Activated naive CD8-positive, alpha-beta T cell treated with anti-CD3 and anti-CD28 coated beads, Interleukin-2, amount 50 U/mL, for 24 hours (primary cell): ENCODE results near the gene CCT7.

Experiments used
- ATAC-seq: fragments of 150-1000 bp; cut with Tn5 transposase; one replicate; pipeline ENCODE4 v1.10.0; 2021
- DNase-seq: peaks from one replicate; pipeline ENCODE4 v3.0.0; 2021
- H3K27ac Mint-ChIP-seq: one replicate; pipeline ENCODE4 v1.8.0; 2021; ENCODE audit warnings: mild to moderate bottlenecking, mixed read lengths
- H3K27me3 Mint-ChIP-seq: one replicate; pipeline ENCODE4 v1.8.0; 2021; ENCODE audit warnings: mixed read lengths
- H3K36me3 Mint-ChIP-seq: one replicate; pipeline ENCODE4 v1.8.0; 2021; ENCODE audit warnings: low read depth, mixed read lengths
- H3K4me1 Mint-ChIP-seq: one replicate; pipeline ENCODE4 v1.8.0; 2021; ENCODE audit warnings: mixed read lengths
- H3K4me3 Mint-ChIP-seq: one replicate; pipeline ENCODE4 v1.8.0; 2021; ENCODE audit warnings: mild to moderate bottlenecking, moderate library complexity, mixed read lengths
- H3K9me3 Mint-ChIP-seq: one replicate; pipeline ENCODE4 v1.8.0; 2021; ENCODE audit warnings: mixed read lengths

CCT7 gene

GRCh38 chr2:73264783-73265182 is 30.7 kb downstream of the CCT7 start:
- peaks cover 21% of the 10 kb centered on the region for H3K36me3 Mint-ChIP-seq
- ATAC-seq (no peak), DNase-seq (no peak)
- no peaks in the 10 kb centered on the region for H3K9me3 Mint-ChIP-seq
- H3K4me3 Mint-ChIP-seq: no peak overlapping the region
- H3K27ac Mint-ChIP-seq: no peak overlapping the region
- H3K4me1 Mint-ChIP-seq: peaks cover 8% of the 10 kb centered on the region
- H3K27me3 Mint-ChIP-seq: no peaks in the 10 kb centered on the region

- Mint-ChIP-seq H3K4me1 (peaks cover 11% of the 10 kb centered on the region), H3K36me3 (peaks cover 24% of the 10 kb centered on the region), H3K27me3 (no peaks in the 10 kb centered on the region), H3K9me3 (no peaks in the 10 kb centered on the region), H3K27ac (no peak overlapping the region), H3K4me3 (no peak overlapping the region)
- ATAC-seq (no peak), DNase-seq (no peak)
Observed at GRCh38 chr2:73265298-73266060, 31.4 kb downstream of the CCT7 start.

- H3K27ac Mint-ChIP-seq: no peak overlapping the region
- DNase-seq: no peak
- peaks cover 11% of the 10 kb centered on the region for H3K4me1 Mint-ChIP-seq
- no peak for ATAC-seq
- H3K27me3 Mint-ChIP-seq: no peaks in the 10 kb centered on the region
- H3K36me3 Mint-ChIP-seq: peaks cover 31% of the 10 kb centered on the region
- no peak overlapping the region for H3K4me3 Mint-ChIP-seq
- no peaks in the 10 kb centered on the region for H3K9me3 Mint-ChIP-seq
Observed at GRCh38 chr2:73266061-73266901, 32.2 kb downstream of the CCT7 start.

- Mint-ChIP-seq H3K9me3 (no peaks in the 10 kb centered on the region), H3K27me3 (no peaks in the 10 kb centered on the region), H3K27ac (no peak overlapping the region), H3K4me1 (peaks cover 11% of the 10 kb centered on the region), H3K4me3 (no peak overlapping the region), H3K36me3 (peaks cover 32% of the 10 kb centered on the region)
- DNase-seq (no peak), ATAC-seq (no peak)
Observed at GRCh38 chr2:73267008-73267407, 32.9 kb downstream of the CCT7 start.

- Mint-ChIP-seq H3K9me3 (no peaks in the 10 kb centered on the region), H3K27me3 (no peaks in the 10 kb centered on the region), H3K4me3 (peak overlapping the region; percentile 1), H3K36me3 (peaks cover 33% of the 10 kb centered on the region), H3K27ac (no peak overlapping the region), H3K4me1 (peaks cover 11% of the 10 kb centered on the region)
- DNase-seq (no peak), ATAC-seq (no peak)
Observed at GRCh38 chr2:73268366-73268829, 34.3 kb downstream of the CCT7 start.

GRCh38 chr2:73268830-73269685 is 35.0 kb downstream of the CCT7 start:
- H3K4me3 Mint-ChIP-seq: no peak overlapping the region
- peaks cover 11% of the 10 kb centered on the region for H3K4me1 Mint-ChIP-seq
- DNase-seq (peak; percentile 61), ATAC-seq (peak; percentile 82)
- H3K36me3 Mint-ChIP-seq: peaks cover 33% of the 10 kb centered on the region
- no peak overlapping the region for H3K27ac Mint-ChIP-seq
- H3K9me3 Mint-ChIP-seq: no peaks in the 10 kb centered on the region
- no peaks in the 10 kb centered on the region for H3K27me3 Mint-ChIP-seq

GRCh38 chr2:73269686-73270465 is 35.8 kb downstream of the CCT7 start:
- H3K27ac Mint-ChIP-seq: no peak overlapping the region
- DNase-seq (no peak), ATAC-seq (peak; percentile 16)
- peaks cover 34% of the 10 kb centered on the region for H3K36me3 Mint-ChIP-seq
- H3K4me1 Mint-ChIP-seq: peaks cover 11% of the 10 kb centered on the region
- no peaks in the 10 kb centered on the region for H3K27me3 Mint-ChIP-seq
- H3K4me3 Mint-ChIP-seq: peak overlapping the region; percentile 6
- H3K9me3 Mint-ChIP-seq: no peaks in the 10 kb centered on the region

GRCh38 chr2:73272270-73272669 is 38.2 kb downstream of the CCT7 start:
- Mint-ChIP-seq H3K36me3 (peaks cover 36% of the 10 kb centered on the region), H3K4me1 (peaks cover 11% of the 10 kb centered on the region), H3K9me3 (no peaks in the 10 kb centered on the region), H3K4me3 (no peak overlapping the region), H3K27me3 (no peaks in the 10 kb centered on the region), H3K27ac (no peak overlapping the region)
- DNase-seq (no peak), ATAC-seq (no peak)

- no peak for ATAC-seq
- DNase-seq: no peak
- H3K27ac Mint-ChIP-seq: no peak overlapping the region
- H3K4me1 Mint-ChIP-seq: peaks cover 24% of the 10 kb centered on the region
- peaks cover 38% of the 10 kb centered on the region for H3K36me3 Mint-ChIP-seq
- H3K27me3 Mint-ChIP-seq: no peaks in the 10 kb centered on the region
- no peak overlapping the region for H3K4me3 Mint-ChIP-seq
- no peaks in the 10 kb centered on the region for H3K9me3 Mint-ChIP-seq
Observed at GRCh38 chr2:73279852-73280251, 45.7 kb downstream of the CCT7 start.

- Mint-ChIP-seq H3K27ac (no peak overlapping the region), H3K9me3 (no peaks in the 10 kb centered on the region), H3K4me1 (peaks cover 34% of the 10 kb centered on the region), H3K36me3 (peaks cover 33% of the 10 kb centered on the region), H3K4me3 (no peak overlapping the region), H3K27me3 (no peaks in the 10 kb centered on the region)
- ATAC-seq (no peak), DNase-seq (no peak)
Observed at GRCh38 chr2:73281244-73281643, 47.1 kb downstream of the CCT7 start.

- H3K36me3 Mint-ChIP-seq: peaks cover 26% of the 10 kb centered on the region
- ATAC-seq (no peak), DNase-seq (no peak)
- no peaks in the 10 kb centered on the region for H3K27me3 Mint-ChIP-seq
- H3K4me3 Mint-ChIP-seq: peak overlapping the region; percentile 91
- H3K27ac Mint-ChIP-seq: peak overlapping the region; percentile 92
- no peaks in the 10 kb centered on the region for H3K9me3 Mint-ChIP-seq
- H3K4me1 Mint-ChIP-seq: peaks cover 34% of the 10 kb centered on the region
Observed at GRCh38 chr2:73282924-73283544, 48.9 kb downstream of the CCT7 start.

GRCh38 chr2:73283545-73284295 is 49.6 kb downstream of the CCT7 start:
- peak overlapping the region; percentile 92 for H3K27ac Mint-ChIP-seq
- DNase-seq (peak; percentile 62), ATAC-seq (peak; percentile 29)
- H3K9me3 Mint-ChIP-seq: no peaks in the 10 kb centered on the region
- peak overlapping the region; percentile 91 for H3K4me3 Mint-ChIP-seq
- peaks cover 5% of the 10 kb centered on the region for H3K27me3 Mint-ChIP-seq
- H3K4me1 Mint-ChIP-seq: peaks cover 34% of the 10 kb centered on the region
- peaks cover 21% of the 10 kb centered on the region for H3K36me3 Mint-ChIP-seq
